ENCODE measurements around the gene FMN2.

- TF ChIP-seq CHD4 (IDR thresholded peaks at IDR 0.05; ENCODE audit: borderline replicate concordance) (no peak), ESRRA (IDR thresholded peaks at IDR 0.05; ENCODE audit: borderline replicate concordance, low read length) (no peak), BHLHE40 (IDR thresholded peaks at IDR 0.05; ENCODE audit: low read depth, low read length) (no peak), HDAC2 (IDR thresholded peaks at IDR 0.05) (no peak), RFX5 (IDR thresholded peaks at IDR 0.05) (no peak), KDM5A (IDR thresholded peaks at IDR 0.05) (no peak), PHF8 (IDR thresholded peaks at IDR 0.05; ENCODE audit: borderline replicate concordance, low read depth) (no peak), ZFP36 (IDR thresholded peaks at IDR 0.05; ENCODE audit: borderline replicate concordance, partially characterized antibody) (no peak), RAD21 (conservative IDR thresholded peaks at IDR 0.05 in 1 of 2, IDR thresholded peaks at IDR 0.05 in 1 of 2) (no peak), NR3C1 (IDR thresholded peaks at IDR 0.05) (no peak), BCL3 (IDR thresholded peaks at IDR 0.05) (no peak), ELK1 (IDR thresholded peaks at IDR 0.05; ENCODE audit: low read depth, low read length) (no peak)
- TF ChIP-seq, protein P1, sequence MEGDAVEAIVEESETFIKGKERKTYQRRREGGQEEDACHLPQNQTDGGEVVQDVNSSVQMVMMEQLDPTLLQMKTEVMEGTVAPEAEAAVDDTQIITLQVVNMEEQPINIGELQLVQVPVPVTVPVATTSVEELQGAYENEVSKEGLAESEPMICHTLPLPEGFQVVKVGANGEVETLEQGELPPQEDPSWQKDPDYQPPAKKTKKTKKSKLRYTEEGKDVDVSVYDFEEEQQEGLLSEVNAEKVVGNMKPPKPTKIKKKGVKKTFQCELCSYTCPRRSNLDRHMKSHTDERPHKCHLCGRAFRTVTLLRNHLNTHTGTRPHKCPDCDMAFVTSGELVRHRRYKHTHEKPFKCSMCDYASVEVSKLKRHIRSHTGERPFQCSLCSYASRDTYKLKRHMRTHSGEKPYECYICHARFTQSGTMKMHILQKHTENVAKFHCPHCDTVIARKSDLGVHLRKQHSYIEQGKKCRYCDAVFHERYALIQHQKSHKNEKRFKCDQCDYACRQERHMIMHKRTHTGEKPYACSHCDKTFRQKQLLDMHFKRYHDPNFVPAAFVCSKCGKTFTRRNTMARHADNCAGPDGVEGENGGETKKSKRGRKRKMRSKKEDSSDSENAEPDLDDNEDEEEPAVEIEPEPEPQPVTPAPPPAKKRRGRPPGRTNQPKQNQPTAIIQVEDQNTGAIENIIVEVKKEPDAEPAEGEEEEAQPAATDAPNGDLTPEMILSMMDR (IDR thresholded peaks at IDR 0.05) = no peak
Measured at GRCh38 chr1:240413732-240414131, 322.0 kb downstream of the FMN2 start.
